ENCODE measurements around the gene LCORL. TPM values are rescaled to one million over a fixed set of nuclear protein-coding genes. Genes with fewer than 3 reads are reported as not detected.
"Not testable (repeated sequence)": the region's sequence is repeated elsewhere in the genome, so short reads cannot be mapped to it uniquely, and the experiment has no call there.

Gene LCORL
- total RNA-seq, 1 donor from 2014 or later: 7.4 TPM

DNA sequence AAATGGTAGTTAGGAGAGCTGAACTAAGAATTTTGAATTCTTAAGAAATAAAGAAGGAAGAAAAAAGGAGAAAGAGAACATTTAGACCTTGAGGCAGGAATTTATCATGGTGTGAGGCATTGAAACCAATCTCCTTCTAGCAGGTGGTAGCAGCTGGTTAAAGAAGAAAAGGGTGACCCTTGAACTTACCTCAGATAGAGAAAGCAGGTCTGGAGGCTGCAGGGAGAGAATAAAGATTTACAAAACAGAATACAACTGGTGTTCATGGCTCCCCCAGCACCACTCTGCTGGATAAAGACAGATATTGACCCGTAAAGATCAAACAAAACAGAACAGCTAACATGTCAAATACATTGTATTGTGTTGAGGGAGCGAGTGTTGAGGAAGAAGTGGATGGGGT, 154.7 kb downstream of the LCORL start:
- TF ChIP-seq, protein P1, sequence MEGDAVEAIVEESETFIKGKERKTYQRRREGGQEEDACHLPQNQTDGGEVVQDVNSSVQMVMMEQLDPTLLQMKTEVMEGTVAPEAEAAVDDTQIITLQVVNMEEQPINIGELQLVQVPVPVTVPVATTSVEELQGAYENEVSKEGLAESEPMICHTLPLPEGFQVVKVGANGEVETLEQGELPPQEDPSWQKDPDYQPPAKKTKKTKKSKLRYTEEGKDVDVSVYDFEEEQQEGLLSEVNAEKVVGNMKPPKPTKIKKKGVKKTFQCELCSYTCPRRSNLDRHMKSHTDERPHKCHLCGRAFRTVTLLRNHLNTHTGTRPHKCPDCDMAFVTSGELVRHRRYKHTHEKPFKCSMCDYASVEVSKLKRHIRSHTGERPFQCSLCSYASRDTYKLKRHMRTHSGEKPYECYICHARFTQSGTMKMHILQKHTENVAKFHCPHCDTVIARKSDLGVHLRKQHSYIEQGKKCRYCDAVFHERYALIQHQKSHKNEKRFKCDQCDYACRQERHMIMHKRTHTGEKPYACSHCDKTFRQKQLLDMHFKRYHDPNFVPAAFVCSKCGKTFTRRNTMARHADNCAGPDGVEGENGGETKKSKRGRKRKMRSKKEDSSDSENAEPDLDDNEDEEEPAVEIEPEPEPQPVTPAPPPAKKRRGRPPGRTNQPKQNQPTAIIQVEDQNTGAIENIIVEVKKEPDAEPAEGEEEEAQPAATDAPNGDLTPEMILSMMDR (IDR thresholded peaks at IDR 0.05; ENCODE audit: insufficient read depth, low read length, severe bottlenecking): no peak

GRCh38 chr4:17865866-17866363, 155.6 kb downstream of the LCORL start:
- Histone ChIP-seq H3K36me3 (ENCODE audit: control insufficient read depth, insufficient read depth, low read length) (no peaks in the 10 kb centered on the region), H3K4me3 (ENCODE audit: low read depth, low read length) (no peak overlapping the region), H3K27me3 (ENCODE audit: control insufficient read depth, insufficient read depth, low read length) (no peaks in the 10 kb centered on the region)
- TF ChIP-seq, protein P1 (IDR thresholded peaks at IDR 0.05; ENCODE audit: insufficient read depth, low read length, severe bottlenecking): no peak
- DNase-seq (ENCODE audit: low read depth) (peak; percentile 9), FAIRE-seq (no peak)

More for the DNA sequence above, 154.7 kb downstream of the LCORL start:
- DNase-seq (ENCODE audit: low read depth) (no peak), FAIRE-seq (no peak)
- Histone ChIP-seq H3K4me3 (ENCODE audit: low read depth, low read length) (no peak overlapping the region), H3K27me3 (ENCODE audit: control insufficient read depth, insufficient read depth, low read length) (no peaks in the 10 kb centered on the region), H3K36me3 (ENCODE audit: control insufficient read depth, insufficient read depth, low read length) (no peaks in the 10 kb centered on the region)

DNA sequence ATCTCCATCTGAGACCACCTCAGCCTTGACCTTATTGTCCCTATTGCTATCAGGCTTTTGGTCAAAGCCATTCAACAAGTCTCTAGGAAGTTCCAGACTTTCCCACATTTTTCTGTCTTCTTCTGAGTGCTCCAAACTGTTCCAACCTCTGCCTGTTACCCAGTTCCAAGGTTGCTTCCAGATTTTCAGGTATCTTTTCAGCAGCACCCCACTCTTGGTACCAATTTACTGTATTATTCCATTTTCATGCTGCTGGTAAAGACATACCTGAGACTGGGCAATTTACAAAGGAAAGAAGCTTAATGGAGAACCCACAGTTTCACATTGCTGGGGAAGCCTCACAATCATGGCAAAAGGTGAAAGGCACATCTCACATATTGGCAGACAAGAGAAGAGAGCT, 159.6 kb downstream of the LCORL start:
- not testable (repeated sequence) for FAIRE-seq; DNase-seq (ENCODE audit: low read depth); H3K4me3 ChIP-seq (ENCODE audit: low read depth, low read length)

GRCh38 chr4:17859793-17860406, 161.7 kb downstream of the LCORL start:
- Histone ChIP-seq H3K4me3 (ENCODE audit: low read depth, low read length) (no peak overlapping the region), H3K27me3 (ENCODE audit: control insufficient read depth, insufficient read depth, low read length) (no peaks in the 10 kb centered on the region), H3K36me3 (ENCODE audit: control insufficient read depth, insufficient read depth, low read length) (no peaks in the 10 kb centered on the region)
- DNase-seq (ENCODE audit: low read depth) (no peak), FAIRE-seq (no peak)
- TF ChIP-seq, protein P1 (IDR thresholded peaks at IDR 0.05; ENCODE audit: insufficient read depth, low read length, severe bottlenecking): no peak

More for the DNA sequence above, 159.6 kb downstream of the LCORL start:
- not testable (repeated sequence) for H3K27me3 ChIP-seq (ENCODE audit: control insufficient read depth, insufficient read depth, low read length); H3K36me3 ChIP-seq (ENCODE audit: control insufficient read depth, insufficient read depth, low read length)

DNA sequence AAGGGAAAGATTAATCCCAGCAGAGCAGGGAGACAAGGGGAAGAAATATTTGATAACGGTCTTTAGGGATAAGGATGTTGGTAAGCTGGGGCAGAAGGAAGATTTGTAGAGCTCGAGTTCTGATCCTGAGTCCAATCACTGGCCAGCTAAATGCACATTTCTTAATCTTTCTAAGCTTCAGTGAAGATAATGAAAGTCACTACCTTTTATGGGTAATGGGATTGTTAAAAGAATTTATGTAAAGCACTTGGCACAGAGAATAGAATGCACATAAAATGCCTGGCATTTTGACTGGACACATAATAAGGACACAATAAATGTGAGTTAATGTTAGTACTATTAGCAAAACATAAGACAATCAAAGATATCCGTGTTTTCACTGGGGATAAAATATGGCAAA, 167.5 kb downstream of the LCORL start:
- TF ChIP-seq, protein P1 (IDR thresholded peaks at IDR 0.05; ENCODE audit: insufficient read depth, low read length, severe bottlenecking): no peak
- no peak for DNase-seq (ENCODE audit: low read depth)
- H3K4me3 ChIP-seq (ENCODE audit: low read depth, low read length): no peak overlapping the region
- no peaks in the 10 kb centered on the region for H3K27me3 ChIP-seq (ENCODE audit: control insufficient read depth, insufficient read depth, low read length)
- no peak for FAIRE-seq
- no peaks in the 10 kb centered on the region for H3K36me3 ChIP-seq (ENCODE audit: control insufficient read depth, insufficient read depth, low read length)

DNA sequence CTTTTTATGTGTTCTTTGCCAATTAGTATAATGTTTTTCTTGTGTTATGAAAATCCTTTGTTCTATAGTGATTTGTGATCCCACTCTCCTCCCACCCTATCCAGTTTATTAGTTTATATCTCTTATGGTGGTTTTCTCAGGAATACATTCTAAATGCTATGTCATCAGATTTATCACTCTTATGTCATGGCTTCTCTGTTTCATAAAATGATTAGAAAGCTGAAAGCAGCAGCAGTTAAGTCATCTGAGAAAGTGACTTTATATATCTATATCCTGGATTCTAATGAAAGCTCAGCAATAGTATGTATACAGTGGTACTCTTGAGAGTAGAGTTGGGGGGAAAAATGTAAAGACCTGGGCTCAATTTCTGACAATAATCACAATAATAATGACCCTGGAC, 169.6 kb downstream of the LCORL start:
- Histone ChIP-seq H3K36me3 (ENCODE audit: control insufficient read depth, insufficient read depth, low read length) (no peaks in the 10 kb centered on the region), H3K27me3 (ENCODE audit: control insufficient read depth, insufficient read depth, low read length) (no peaks in the 10 kb centered on the region), H3K4me3 (ENCODE audit: low read depth, low read length) (no peak overlapping the region)
- FAIRE-seq (no peak), DNase-seq (ENCODE audit: low read depth) (no peak)
- TF ChIP-seq, protein P1 (IDR thresholded peaks at IDR 0.05; ENCODE audit: insufficient read depth, low read length, severe bottlenecking): no peak

DNA sequence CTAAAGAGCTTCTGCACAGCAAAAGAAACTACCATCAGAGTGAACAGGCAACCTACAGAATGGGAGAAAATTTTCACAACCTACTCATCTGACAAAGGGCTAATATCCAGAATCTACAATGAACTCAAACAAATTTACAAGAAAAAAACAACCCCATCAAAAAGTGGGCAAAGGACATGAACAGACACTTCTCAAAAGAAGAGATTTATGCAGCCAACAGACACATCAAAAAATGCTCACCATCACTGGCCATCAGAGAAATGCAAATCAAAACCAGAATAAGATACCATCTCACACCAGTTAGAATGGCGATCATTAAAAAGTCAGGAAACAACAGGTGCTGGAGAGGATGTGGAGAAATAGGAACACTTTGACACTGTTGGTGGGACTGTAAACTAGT, 171.3 kb downstream of the LCORL start:
- H3K36me3 ChIP-seq (ENCODE audit: control insufficient read depth, insufficient read depth, low read length); DNase-seq (ENCODE audit: low read depth); FAIRE-seq; H3K4me3 ChIP-seq (ENCODE audit: low read depth, low read length); H3K27me3 ChIP-seq (ENCODE audit: control insufficient read depth, insufficient read depth, low read length): not testable (repeated sequence)

Measured in bronchial epithelial cell (primary cell).